GM18520 (cell line): ENCODE measurements around the gene PHKG1.
A peak's percentile ranks its signal among the peaks of the same experiment; 100 is the strongest.
"Not testable (repeated sequence)": the region's sequence is repeated elsewhere in the genome, so short reads cannot be mapped to it uniquely, and the experiment has no call there.

Experiments
- ATAC-seq: cut with Tn5 transposase; IDR thresholded peaks from one replicate; pipeline ENCODE4 v1.9.1; 2021; ENCODE audit not compliant: unreplicated experiment

PHKG1 gene

GRCh38 chr7:56046721-56047445 is 45.9 kb downstream of the PHKG1 start:
- no peak for ATAC-seq

- ATAC-seq = not testable (repeated sequence)
Measured at GRCh38 chr7:56045758-56046157, 47.0 kb downstream of the PHKG1 start.

GRCh38 chr7:56040730-56041129 is 52.0 kb downstream of the PHKG1 start:
- no peak for ATAC-seq

- peak; percentile 93 for ATAC-seq
Measured at GRCh38 chr7:56033671-56034432, 58.9 kb downstream of the PHKG1 start.

- ATAC-seq = not testable (repeated sequence)
Measured at GRCh38 chr7:56032578-56032977, 60.2 kb downstream of the PHKG1 start.

- ATAC-seq = not testable (repeated sequence)
Measured at GRCh38 chr7:56031556-56031955, 61.2 kb downstream of the PHKG1 start.

GRCh38 chr7:56030340-56030739 is 62.4 kb downstream of the PHKG1 start:
- no peak for ATAC-seq
